ENCODE data around the gene RNF186. TPM values are rescaled to one million over a fixed set of nuclear protein-coding genes. Genes with fewer than 3 reads are reported as not detected.

Gene RNF186, protein sequence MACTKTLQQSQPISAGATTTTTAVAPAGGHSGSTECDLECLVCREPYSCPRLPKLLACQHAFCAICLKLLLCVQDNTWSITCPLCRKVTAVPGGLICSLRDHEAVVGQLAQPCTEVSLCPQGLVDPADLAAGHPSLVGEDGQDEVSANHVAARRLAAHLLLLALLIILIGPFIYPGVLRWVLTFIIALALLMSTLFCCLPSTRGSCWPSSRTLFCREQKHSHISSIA
- total RNA-seq, result not detected
- not detected for polyA plus RNA-seq
- not detected for total RNA-seq

DNA sequence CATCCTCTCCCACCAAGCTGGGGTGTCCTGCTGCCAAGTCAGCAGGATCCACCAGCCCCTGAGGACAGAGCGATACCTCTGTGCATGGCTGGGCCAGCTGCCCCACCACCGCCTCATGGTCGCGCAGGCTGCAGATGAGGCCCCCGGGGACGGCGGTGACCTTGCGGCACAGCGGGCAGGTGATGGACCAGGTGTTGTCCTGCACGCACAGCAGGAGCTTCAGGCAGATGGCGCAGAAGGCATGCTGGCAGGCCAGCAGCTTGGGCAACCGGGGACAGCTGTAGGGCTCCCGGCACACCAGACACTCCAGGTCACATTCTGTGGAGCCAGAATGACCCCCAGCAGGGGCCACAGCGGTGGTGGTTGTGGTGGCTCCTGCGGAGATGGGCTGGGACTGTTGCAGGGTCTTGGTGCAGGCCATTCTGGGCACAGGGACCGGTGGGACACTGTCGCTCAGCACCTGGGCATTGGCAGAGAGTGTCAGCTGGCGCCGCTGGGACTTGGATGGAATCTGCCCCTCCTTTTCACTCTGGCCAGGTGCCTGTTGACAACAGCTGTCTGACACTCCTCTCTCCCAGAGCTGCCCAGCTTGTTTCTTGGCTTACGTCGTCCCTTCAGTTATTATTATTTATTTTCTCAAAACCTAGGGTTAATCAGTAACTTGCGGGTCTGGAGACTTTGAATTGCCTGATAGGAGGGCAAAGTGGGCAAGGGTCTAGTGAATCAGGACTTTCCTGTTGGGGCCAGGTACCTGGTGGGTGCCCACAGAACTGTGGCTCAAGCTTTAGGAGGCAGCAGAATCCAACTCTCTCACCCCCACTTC is at the start of gene RNF186:
Gene RNF186, minus strand, starts transcription at position 603 of the 823 bp plus-strand sequence. Its CDS starts 182 bp downstream, at position 421.
- Mint-ChIP-seq H3K27ac (no peak within 1 kb of the TSS), H3K4me1 (no peaks in the 10 kb centered on the region), H3K4me3 (no peak within 1 kb of the TSS), H3K36me3 (no peaks in the 10 kb centered on the region), H3K9me3 (no peaks in the 10 kb centered on the region), H3K27me3 (peaks cover 0 to 5% (median 0%) of the 10 kb centered on the region in 5 donors)
- ATAC-seq, result no peak
- Histone ChIP-seq H3K27ac (ENCODE audit: low read depth, low read length) (no peak within 1 kb of the TSS), H3K4me3 (ENCODE audit: low read length) (no peak within 1 kb of the TSS), H3K36me3 (ENCODE audit: control insufficient read depth in 2 of 3, insufficient read depth in 3 of 3, low read length in 3 of 3) (no peaks in the 10 kb centered on the region), H3K4me1 (ENCODE audit: control insufficient read depth in 2 of 2, insufficient read depth in 2 of 2, low read length in 2 of 2) (no peaks in the 10 kb centered on the region), H3K27me3 (ENCODE audit: control insufficient read depth in 2 of 2, insufficient read depth in 2 of 2, low read length in 2 of 2) (no peaks in the 10 kb centered on the region), H3K9me3 (ENCODE audit: control insufficient read depth in 2 of 3, low read length in 3 of 3) (no peaks in the 10 kb centered on the region)
- intact Hi-C loops (cut with micrococcal nuclease), result no loop called here
- no peak for DNase-seq
- CTCF ChIA-PET, result no interaction called here
- POLR2A ChIA-PET, result no interaction called here

DNA sequence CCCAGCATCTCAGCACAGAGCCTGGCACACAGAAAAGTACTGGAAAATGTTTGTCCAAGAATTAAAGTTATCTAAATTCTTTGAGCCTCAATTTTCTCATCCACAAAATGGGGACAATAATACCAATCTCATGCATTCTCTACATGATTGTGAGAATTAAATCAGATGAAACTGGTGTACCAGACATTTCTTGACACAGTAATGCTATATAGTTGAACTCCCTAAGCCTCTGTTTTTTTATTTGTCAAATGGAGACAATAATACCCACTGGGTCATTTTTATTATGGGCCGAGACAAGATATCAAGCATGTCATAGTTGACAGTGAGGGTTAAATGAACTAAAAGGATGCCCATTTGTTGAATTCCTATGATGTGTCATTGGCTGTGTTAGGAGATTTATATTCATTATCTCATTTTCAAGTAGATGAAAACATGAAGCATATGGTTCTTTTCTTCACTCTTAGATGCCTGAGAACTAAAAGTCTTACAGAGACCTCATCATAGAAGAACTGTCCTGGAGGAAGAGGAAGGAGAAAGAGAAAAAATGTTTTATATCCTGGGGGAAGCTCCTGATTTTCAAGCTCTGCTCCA is 49.6 kb upstream of the RNF186 start:
- no peak for DNase-seq
- Mint-ChIP-seq H3K36me3 (peaks cover 0 to 10% (median 0%) of the 10 kb centered on the region in 5 donors), H3K4me1 (no peaks in the 10 kb centered on the region), H3K9me3 (peaks cover 0 to 18% (median 7%) of the 10 kb centered on the region in 11 donors), H3K27ac (no peak overlapping the region), H3K4me3 (no peak overlapping the region), H3K27me3 (peaks cover 16 to 37% (median 31%) of the 10 kb centered on the region in 5 donors)
- H3K4me3 ChIP-seq (ENCODE audit: low read length), result no peak overlapping the region
- intact Hi-C loops (cut with micrococcal nuclease), result no loop called here
- no peaks in the 10 kb centered on the region for H3K9me3 ChIP-seq (ENCODE audit: control insufficient read depth in 2 of 3, low read length in 3 of 3)
- ChIA-PET CTCF (no interaction called here), POLR2A (no interaction called here)
- H3K27me3 ChIP-seq (ENCODE audit: control insufficient read depth in 2 of 2, insufficient read depth in 2 of 2, low read length in 2 of 2), result no peaks in the 10 kb centered on the region
- no peaks in the 10 kb centered on the region for H3K36me3 ChIP-seq (ENCODE audit: control insufficient read depth in 2 of 3, insufficient read depth in 3 of 3, low read length in 3 of 3)
- H3K27ac ChIP-seq (ENCODE audit: low read depth, low read length), result no peak overlapping the region
- H3K4me1 ChIP-seq (ENCODE audit: control insufficient read depth in 2 of 2, insufficient read depth in 2 of 2, low read length in 2 of 2), result no peaks in the 10 kb centered on the region
- no peak for ATAC-seq

DNA sequence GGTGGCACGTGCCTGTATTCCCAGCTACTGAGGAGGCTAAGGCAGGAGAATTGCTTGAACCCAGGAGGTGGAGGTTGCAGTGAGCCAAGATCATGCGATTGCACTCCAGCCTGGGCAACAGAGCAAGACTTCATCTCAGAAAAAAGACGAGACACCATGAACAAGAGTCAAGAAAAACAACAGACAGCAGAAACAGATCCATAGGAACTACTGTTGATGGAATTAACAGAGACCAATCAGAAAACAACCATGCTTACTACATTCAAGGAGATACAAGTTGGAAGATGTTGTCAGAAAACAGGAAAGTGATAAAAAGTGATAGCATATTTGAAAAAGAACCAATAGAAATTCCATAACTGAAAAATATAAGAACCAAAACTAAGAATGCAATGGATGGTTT is 47.9 kb upstream of the RNF186 start:
- Mint-ChIP-seq H3K4me1 (peaks cover 0 to 3% (median 0%) of the 10 kb centered on the region in 7 donors), H3K27ac (no peak overlapping the region), H3K4me3 (no peak overlapping the region), H3K36me3 (peaks cover 0 to 10% (median 0%) of the 10 kb centered on the region in 5 donors), H3K27me3 (peaks cover 15 to 38% (median 32%) of the 10 kb centered on the region in 5 donors), H3K9me3 (peaks cover 0 to 18% (median 7%) of the 10 kb centered on the region in 11 donors)
- Histone ChIP-seq H3K4me3 (ENCODE audit: low read length) (no peak overlapping the region), H3K4me1 (ENCODE audit: control insufficient read depth in 2 of 2, insufficient read depth in 2 of 2, low read length in 2 of 2) (no peaks in the 10 kb centered on the region), H3K27me3 (ENCODE audit: control insufficient read depth in 2 of 2, insufficient read depth in 2 of 2, low read length in 2 of 2) (no peaks in the 10 kb centered on the region), H3K36me3 (ENCODE audit: control insufficient read depth in 2 of 3, insufficient read depth in 3 of 3, low read length in 3 of 3) (no peaks in the 10 kb centered on the region), H3K9me3 (ENCODE audit: control insufficient read depth in 2 of 3, low read length in 3 of 3) (no peaks in the 10 kb centered on the region), H3K27ac (ENCODE audit: low read depth, low read length) (no peak overlapping the region)
- no peak for ATAC-seq
- DNase-seq, result no peak
- POLR2A ChIA-PET, result no interaction called here
- intact Hi-C loops (cut with micrococcal nuclease), result no loop called here
- CTCF ChIA-PET, result interaction anchor here (0.6 kb wide), 1 partner anchor 62 kb away, joined by 5 read pairs; no protein-coding TSS in a partner anchor

DNA sequence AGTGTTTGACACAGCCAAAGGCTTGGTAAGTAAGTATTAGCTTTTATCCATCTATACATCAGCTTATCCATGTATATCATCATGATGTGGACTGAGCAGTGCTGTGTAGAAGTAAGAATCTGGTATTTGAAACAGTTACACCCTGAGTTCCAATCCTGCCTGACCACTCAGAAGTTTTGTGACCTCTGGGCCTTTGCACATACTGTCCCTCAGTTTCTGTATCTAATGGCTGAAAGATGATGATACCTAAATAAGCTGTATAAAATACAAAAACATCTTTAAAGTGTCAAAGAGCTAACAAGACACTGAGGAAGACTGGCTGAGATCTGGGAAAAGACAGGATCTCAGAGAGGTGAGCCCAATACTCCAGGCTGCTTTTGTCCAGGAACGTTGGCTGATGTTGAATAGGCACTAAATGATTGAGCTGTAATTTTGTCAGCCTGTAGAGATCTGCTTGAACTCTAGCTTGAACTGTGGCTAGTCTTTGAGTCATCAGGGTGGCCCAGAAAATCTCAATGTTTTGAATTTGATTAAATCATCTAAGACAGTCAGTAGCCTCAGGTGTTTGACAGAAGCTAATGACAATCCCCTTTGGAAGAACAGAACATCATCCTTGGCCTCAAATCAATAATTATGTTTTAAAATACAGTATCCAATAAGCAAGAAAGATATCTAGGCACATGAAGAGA is 46.9 kb upstream of the RNF186 start:
- ATAC-seq (no peak), DNase-seq (no peak)
- H3K27ac ChIP-seq (ENCODE audit: low read depth, low read length), result no peak overlapping the region
- H3K36me3 ChIP-seq (ENCODE audit: control insufficient read depth in 2 of 3, insufficient read depth in 3 of 3, low read length in 3 of 3), result no peaks in the 10 kb centered on the region
- H3K4me3 ChIP-seq (ENCODE audit: low read length), result no peak overlapping the region
- H3K9me3 Mint-ChIP-seq, result peaks cover 0 to 18% (median 7%) of the 10 kb centered on the region in 11 donors
- intact Hi-C loops (cut with micrococcal nuclease), result no loop called here
- peaks cover 0 to 3% (median 0%) of the 10 kb centered on the region in 7 donors for H3K4me1 Mint-ChIP-seq
- POLR2A ChIA-PET, result no interaction called here
- no peak overlapping the region for H3K27ac Mint-ChIP-seq
- CTCF ChIA-PET, result no interaction called here
- no peaks in the 10 kb centered on the region for H3K9me3 ChIP-seq (ENCODE audit: control insufficient read depth in 2 of 3, low read length in 3 of 3)
- no peaks in the 10 kb centered on the region for H3K4me1 ChIP-seq (ENCODE audit: control insufficient read depth in 2 of 2, insufficient read depth in 2 of 2, low read length in 2 of 2)
- no peak overlapping the region for H3K4me3 Mint-ChIP-seq
- no peaks in the 10 kb centered on the region for H3K27me3 ChIP-seq (ENCODE audit: control insufficient read depth in 2 of 2, insufficient read depth in 2 of 2, low read length in 2 of 2)
- H3K27me3 Mint-ChIP-seq, result peaks cover 13 to 37% (median 32%) of the 10 kb centered on the region in 5 donors
- peaks cover 0 to 10% (median 0%) of the 10 kb centered on the region in 5 donors for H3K36me3 Mint-ChIP-seq

DNA sequence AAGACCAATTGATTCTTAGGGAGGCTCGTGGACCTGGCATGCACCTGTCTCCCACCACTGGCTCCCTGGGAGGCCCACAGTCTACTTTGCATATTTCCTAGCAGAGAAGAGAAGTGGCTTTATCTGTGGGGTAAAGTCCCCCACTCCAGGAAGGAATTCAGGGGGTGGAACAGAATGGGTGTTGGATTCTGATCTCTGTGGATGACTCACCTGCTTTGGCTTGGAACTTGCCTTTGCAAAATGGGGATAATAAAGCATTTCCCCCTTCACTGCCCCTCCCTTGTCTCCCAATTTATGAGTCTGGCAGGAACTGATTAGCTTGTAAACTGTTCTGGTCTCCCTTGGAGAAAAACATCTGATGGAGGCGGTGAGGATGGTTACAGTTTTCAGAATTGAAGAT is 46.0 kb upstream of the RNF186 start:
- ATAC-seq (no peak), DNase-seq (no peak)
- no peak overlapping the region for H3K4me3 Mint-ChIP-seq
- CTCF ChIA-PET, result no interaction called here
- no peaks in the 10 kb centered on the region for H3K27me3 ChIP-seq (ENCODE audit: control insufficient read depth in 2 of 2, insufficient read depth in 2 of 2, low read length in 2 of 2)
- POLR2A ChIA-PET, result no interaction called here
- H3K27ac ChIP-seq (ENCODE audit: low read depth, low read length), result no peak overlapping the region
- peaks cover 0 to 18% (median 7%) of the 10 kb centered on the region in 11 donors for H3K9me3 Mint-ChIP-seq
- H3K4me3 ChIP-seq (ENCODE audit: low read length), result no peak overlapping the region
- H3K4me1 Mint-ChIP-seq, result peaks cover 0 to 3% (median 0%) of the 10 kb centered on the region in 7 donors
- no peaks in the 10 kb centered on the region for H3K36me3 ChIP-seq (ENCODE audit: control insufficient read depth in 2 of 3, insufficient read depth in 3 of 3, low read length in 3 of 3)
- no peaks in the 10 kb centered on the region for H3K4me1 ChIP-seq (ENCODE audit: control insufficient read depth in 2 of 2, insufficient read depth in 2 of 2, low read length in 2 of 2)
- intact Hi-C loops (cut with micrococcal nuclease), result no loop called here
- H3K36me3 Mint-ChIP-seq, result peaks cover 0 to 10% (median 0%) of the 10 kb centered on the region in 5 donors
- H3K27ac Mint-ChIP-seq, result no peak overlapping the region
- no peaks in the 10 kb centered on the region for H3K9me3 ChIP-seq (ENCODE audit: control insufficient read depth in 2 of 3, low read length in 3 of 3)
- peaks cover 13 to 35% (median 29%) of the 10 kb centered on the region in 5 donors for H3K27me3 Mint-ChIP-seq

DNA sequence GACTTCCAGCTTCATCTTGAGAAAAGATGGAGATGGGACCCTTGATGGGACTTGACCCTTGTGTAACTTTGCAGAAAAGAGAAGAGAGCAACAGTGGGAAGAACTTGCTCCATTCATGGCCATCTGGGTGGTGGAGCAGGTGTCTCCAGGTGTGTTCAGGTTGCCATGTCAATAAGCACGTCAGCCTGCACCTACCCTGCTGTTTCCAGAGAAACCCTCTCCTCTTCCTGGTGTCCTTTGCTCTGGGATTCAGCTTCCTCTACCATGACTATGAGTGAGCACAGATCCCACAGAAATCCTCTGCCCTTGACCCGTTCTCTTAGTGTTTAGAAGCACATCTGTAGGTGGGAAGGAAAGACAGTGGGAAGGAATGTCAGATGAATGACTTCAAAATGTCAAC is 45.3 kb upstream of the RNF186 start:
- CTCF ChIA-PET, result no interaction called here
- no peak for DNase-seq
- H3K27me3 Mint-ChIP-seq, result peaks cover 13 to 35% (median 25%) of the 10 kb centered on the region in 5 donors

More for the DNA sequence above, 45.3 kb upstream of the RNF186 start:
- Mint-ChIP-seq H3K4me1 (peaks cover 0 to 3% (median 0%) of the 10 kb centered on the region in 7 donors), H3K36me3 (peaks cover 0 to 10% (median 0%) of the 10 kb centered on the region in 5 donors), H3K4me3 (no peak overlapping the region), H3K9me3 (peaks cover 0 to 18% (median 5%) of the 10 kb centered on the region in 11 donors), H3K27ac (no peak overlapping the region)
- Histone ChIP-seq H3K27ac (ENCODE audit: low read depth, low read length) (no peak overlapping the region), H3K4me1 (ENCODE audit: control insufficient read depth in 2 of 2, insufficient read depth in 2 of 2, low read length in 2 of 2) (no peaks in the 10 kb centered on the region), H3K9me3 (ENCODE audit: control insufficient read depth in 2 of 3, low read length in 3 of 3) (no peaks in the 10 kb centered on the region), H3K36me3 (ENCODE audit: control insufficient read depth in 2 of 3, insufficient read depth in 3 of 3, low read length in 3 of 3) (no peaks in the 10 kb centered on the region), H3K27me3 (ENCODE audit: control insufficient read depth in 2 of 2, insufficient read depth in 2 of 2, low read length in 2 of 2) (no peaks in the 10 kb centered on the region), H3K4me3 (ENCODE audit: low read length) (no peak overlapping the region)
- intact Hi-C loops (cut with micrococcal nuclease), result no loop called here
- POLR2A ChIA-PET, result no interaction called here
- no peak for ATAC-seq

Measured in naive thymus-derived CD4-positive, alpha-beta T cell (primary cell).